Measurements from ENCODE around the gene ITPA. TPM values are rescaled to one million over a fixed set of nuclear protein-coding genes. Genes with fewer than 3 reads are reported as not detected.

The ITPA gene
- total and polyA plus RNA-seq, 2 of the 13 experiments (the other 11 are each of a cell fraction or from before 2014, with no cell fraction given) = 60.1 to 103 TPM

DNA sequence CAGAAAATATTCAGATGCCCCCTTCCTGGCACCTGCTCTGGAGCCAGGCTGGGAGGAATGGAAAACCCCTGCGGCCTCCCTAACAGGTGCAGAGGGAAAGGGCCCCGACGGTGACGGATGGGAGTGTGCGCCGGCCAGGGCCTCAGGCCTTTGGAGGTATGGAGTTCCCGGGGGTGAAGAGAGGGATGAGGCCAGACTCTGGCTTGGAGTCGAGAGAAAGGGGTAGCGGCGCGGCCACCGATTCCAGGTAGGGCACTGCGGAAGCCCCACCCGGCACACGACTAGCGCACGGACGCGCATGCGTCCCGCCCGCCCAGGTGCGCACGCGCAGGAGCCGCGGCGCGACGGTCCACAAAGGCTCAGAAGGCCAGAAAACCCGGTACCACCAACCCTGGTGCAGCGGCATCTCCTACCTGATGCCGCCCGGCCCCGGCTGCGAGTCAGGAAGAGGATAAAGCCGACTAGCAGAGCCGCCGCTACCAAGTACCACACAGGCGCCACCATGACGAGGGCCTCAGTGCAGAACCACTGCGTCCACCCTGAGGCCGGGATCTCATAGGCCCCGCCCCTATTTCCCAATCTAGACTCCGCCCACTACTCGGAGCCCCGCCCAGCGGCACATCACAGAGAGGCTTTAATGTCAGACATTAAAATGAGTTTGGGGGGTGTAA lies 5.0 kb upstream of the ITPA start, which contains the start of gene DDRGK1 (continued):
- peak; percentile 8; the same call in 1 of the 2 replicates for TF ChIP-seq CAMTA2 (CRISPR knock-in tag; IDR thresholded peaks at IDR 0.05; ENCODE audit: borderline replicate concordance)
- peak; percentile 66; the same call in 1 of the 2 replicates for TF ChIP-seq ZNF235 (CRISPR knock-in tag; IDR thresholded peaks at IDR 0.05; ENCODE audit: borderline replicate concordance)
- TF ChIP-seq RFX5 (IDR thresholded peaks at IDR 0.05; ENCODE audit: low read depth, low read length) = no peak
- TF ChIP-seq IKZF4 (CRISPR knock-in tag; IDR thresholded peaks at IDR 0.05; ENCODE audit: borderline replicate concordance, low read depth, not compliant biosample characterization) = peak; percentile 98
- peak; percentile 22; the same call in 1 of the 2 replicates for TF ChIP-seq HNF4A (CRISPR knock-in tag; IDR thresholded peaks at IDR 0.05)
- TF ChIP-seq ZNF253 (CRISPR knock-in tag; IDR thresholded peaks at IDR 0.05; ENCODE audit: borderline replicate concordance) = no peak; the same call in 1 of the 2 replicates
- no peak for TF ChIP-seq PLRG1 (conservative IDR thresholded peaks at IDR 0.05)
- TF ChIP-seq REXO4 (CRISPR knock-in tag; IDR thresholded peaks at IDR 0.05; ENCODE audit: borderline replicate concordance) = no peak
- no peak for TF ChIP-seq KLF13 (CRISPR knock-in tag; IDR thresholded peaks at IDR 0.05)
- peak; percentile 42; the same call in 1 of the 2 replicates for TF ChIP-seq ZNF367 (CRISPR knock-in tag; IDR thresholded peaks at IDR 0.05; ENCODE audit: borderline replicate concordance)
- TF ChIP-seq ZNF101 (CRISPR knock-in tag; IDR thresholded peaks at IDR 0.05; ENCODE audit: borderline replicate concordance, low read depth) = no peak; the same call in 1 of the 2 replicates
- TF ChIP-seq, protein P1, sequence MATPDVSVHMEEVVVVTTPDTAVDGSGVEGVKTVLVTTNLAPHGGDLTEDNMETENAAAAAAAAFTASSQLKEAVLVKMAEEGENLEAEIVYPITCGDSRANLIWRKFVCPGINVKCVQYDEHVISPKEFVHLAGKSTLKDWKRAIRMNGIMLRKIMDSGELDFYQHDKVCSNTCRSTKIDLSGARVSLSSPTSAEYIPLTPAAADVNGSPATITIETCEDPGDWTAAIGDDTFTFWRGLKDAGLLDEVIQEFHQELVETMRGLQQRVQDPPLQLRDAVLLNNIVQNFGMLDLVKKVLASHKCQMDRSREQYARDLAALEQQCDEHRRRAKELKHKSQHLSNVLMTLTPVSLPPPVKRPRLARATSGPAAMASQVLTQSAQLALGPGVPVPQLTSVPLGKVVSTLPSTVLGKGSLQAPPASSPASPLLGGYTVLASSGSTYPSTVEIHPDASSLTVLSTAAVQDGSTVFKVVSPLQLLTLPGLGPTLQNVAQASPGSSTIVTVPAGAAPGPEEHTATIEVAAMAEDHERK (CRISPR knock-in tag; IDR thresholded peaks at IDR 0.05; ENCODE audit: low read depth) = no peak
- no peak for TF ChIP-seq TBX3 (IDR thresholded peaks at IDR 0.05; ENCODE audit: borderline replicate concordance)
- TF ChIP-seq ZFP90 (CRISPR knock-in tag; IDR thresholded peaks at IDR 0.05; ENCODE audit: borderline replicate concordance) = peak; percentile 96; the same call in 1 of the 2 replicates
- TF ChIP-seq, protein P2, sequence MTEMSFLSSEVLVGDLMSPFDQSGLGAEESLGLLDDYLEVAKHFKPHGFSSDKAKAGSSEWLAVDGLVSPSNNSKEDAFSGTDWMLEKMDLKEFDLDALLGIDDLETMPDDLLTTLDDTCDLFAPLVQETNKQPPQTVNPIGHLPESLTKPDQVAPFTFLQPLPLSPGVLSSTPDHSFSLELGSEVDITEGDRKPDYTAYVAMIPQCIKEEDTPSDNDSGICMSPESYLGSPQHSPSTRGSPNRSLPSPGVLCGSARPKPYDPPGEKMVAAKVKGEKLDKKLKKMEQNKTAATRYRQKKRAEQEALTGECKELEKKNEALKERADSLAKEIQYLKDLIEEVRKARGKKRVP (CRISPR knock-in tag; IDR thresholded peaks at IDR 0.05) = no peak
- TF ChIP-seq, protein P3, sequence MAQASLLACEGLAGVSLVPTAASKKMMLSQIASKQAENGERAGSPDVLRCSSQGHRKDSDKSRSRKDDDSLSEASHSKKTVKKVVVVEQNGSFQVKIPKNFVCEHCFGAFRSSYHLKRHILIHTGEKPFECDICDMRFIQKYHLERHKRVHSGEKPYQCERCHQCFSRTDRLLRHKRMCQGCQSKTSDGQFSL (CRISPR knock-in tag; IDR thresholded peaks at IDR 0.05) = 0 out of 2 replicates have a peak, but pooled peaks have one; percentile 19
- TF ChIP-seq KDM3A (CRISPR knock-in tag; IDR thresholded peaks at IDR 0.05; ENCODE audit: low read depth) = no peak; the same call in none of the 2 replicates
- TF ChIP-seq XBP1 (CRISPR knock-in tag; IDR thresholded peaks at IDR 0.05) = peak; percentile 20; the same call in 1 of the 2 replicates
- peak; percentile 92 for TF ChIP-seq ZNF781 (CRISPR knock-in tag; IDR thresholded peaks at IDR 0.05; ENCODE audit: borderline replicate concordance, not compliant biosample characterization)
- no peak for TF ChIP-seq ZNF567 (CRISPR knock-in tag; IDR thresholded peaks at IDR 0.05; ENCODE audit: borderline replicate concordance)
- TF ChIP-seq ATF1 (CRISPR knock-in tag; IDR thresholded peaks at IDR 0.05) = no peak
- peak; percentile 87 for TF ChIP-seq TGIF2 (CRISPR knock-in tag; IDR thresholded peaks at IDR 0.05)
- TF ChIP-seq NR1H2 (CRISPR knock-in tag; IDR thresholded peaks at IDR 0.05; ENCODE audit: borderline replicate concordance, low read depth) = no peak
- TF ChIP-seq, protein P4, sequence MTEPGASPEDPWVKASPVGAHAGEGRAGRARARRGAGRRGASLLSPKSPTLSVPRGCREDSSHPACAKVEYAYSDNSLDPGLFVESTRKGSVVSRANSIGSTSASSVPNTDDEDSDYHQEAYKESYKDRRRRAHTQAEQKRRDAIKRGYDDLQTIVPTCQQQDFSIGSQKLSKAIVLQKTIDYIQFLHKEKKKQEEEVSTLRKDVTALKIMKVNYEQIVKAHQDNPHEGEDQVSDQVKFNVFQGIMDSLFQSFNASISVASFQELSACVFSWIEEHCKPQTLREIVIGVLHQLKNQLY (CRISPR knock-in tag; IDR thresholded peaks at IDR 0.05) = peak; percentile 18
- TF ChIP-seq EP300 (IDR thresholded peaks at IDR 0.05; ENCODE audit: low read depth in 2 of 2, low read length in 2 of 2) = no peak
- 0 out of 2 replicates have a peak, but pooled peaks have one; percentile 21 for TF ChIP-seq EP300 (CRISPR knock-in tag; IDR thresholded peaks at IDR 0.05; ENCODE audit: borderline replicate concordance)
- no peak for TF ChIP-seq TEAD3 (CRISPR knock-in tag; optimal IDR thresholded peaks at IDR 0.05; ENCODE audit: borderline replicate concordance)

All from HepG2 (cell line).